HG03064 (cell line): Measurements from ENCODE around the gene WDHD1.
"Not testable (repeated sequence)": the region's sequence is repeated elsewhere in the genome, so short reads cannot be mapped to it uniquely, and the experiment has no call there.

ENCODE experiments used
- ATAC-seq: cut with Tn5 transposase; IDR thresholded peaks from one replicate; pipeline ENCODE4 v1.9.1; 2021; ENCODE audit warnings: low read depth; ENCODE audit not compliant: unreplicated experiment

Gene WDHD1, protein sequence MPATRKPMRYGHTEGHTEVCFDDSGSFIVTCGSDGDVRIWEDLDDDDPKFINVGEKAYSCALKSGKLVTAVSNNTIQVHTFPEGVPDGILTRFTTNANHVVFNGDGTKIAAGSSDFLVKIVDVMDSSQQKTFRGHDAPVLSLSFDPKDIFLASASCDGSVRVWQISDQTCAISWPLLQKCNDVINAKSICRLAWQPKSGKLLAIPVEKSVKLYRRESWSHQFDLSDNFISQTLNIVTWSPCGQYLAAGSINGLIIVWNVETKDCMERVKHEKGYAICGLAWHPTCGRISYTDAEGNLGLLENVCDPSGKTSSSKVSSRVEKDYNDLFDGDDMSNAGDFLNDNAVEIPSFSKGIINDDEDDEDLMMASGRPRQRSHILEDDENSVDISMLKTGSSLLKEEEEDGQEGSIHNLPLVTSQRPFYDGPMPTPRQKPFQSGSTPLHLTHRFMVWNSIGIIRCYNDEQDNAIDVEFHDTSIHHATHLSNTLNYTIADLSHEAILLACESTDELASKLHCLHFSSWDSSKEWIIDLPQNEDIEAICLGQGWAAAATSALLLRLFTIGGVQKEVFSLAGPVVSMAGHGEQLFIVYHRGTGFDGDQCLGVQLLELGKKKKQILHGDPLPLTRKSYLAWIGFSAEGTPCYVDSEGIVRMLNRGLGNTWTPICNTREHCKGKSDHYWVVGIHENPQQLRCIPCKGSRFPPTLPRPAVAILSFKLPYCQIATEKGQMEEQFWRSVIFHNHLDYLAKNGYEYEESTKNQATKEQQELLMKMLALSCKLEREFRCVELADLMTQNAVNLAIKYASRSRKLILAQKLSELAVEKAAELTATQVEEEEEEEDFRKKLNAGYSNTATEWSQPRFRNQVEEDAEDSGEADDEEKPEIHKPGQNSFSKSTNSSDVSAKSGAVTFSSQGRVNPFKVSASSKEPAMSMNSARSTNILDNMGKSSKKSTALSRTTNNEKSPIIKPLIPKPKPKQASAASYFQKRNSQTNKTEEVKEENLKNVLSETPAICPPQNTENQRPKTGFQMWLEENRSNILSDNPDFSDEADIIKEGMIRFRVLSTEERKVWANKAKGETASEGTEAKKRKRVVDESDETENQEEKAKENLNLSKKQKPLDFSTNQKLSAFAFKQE

GRCh38 chr14:55026793-55027561, at the start of gene WDHD1, which contains the start of gene SOCS4:
WDHD1 (minus strand) TSS chr14:55027099; CDS start chr14:55026787, 312 bp downstream.
SOCS4 (plus strand) TSS chr14:55027236; CDS start chr14:55043042, 15,806 bp downstream.
- peak; percentile 89 for ATAC-seq

DNA sequence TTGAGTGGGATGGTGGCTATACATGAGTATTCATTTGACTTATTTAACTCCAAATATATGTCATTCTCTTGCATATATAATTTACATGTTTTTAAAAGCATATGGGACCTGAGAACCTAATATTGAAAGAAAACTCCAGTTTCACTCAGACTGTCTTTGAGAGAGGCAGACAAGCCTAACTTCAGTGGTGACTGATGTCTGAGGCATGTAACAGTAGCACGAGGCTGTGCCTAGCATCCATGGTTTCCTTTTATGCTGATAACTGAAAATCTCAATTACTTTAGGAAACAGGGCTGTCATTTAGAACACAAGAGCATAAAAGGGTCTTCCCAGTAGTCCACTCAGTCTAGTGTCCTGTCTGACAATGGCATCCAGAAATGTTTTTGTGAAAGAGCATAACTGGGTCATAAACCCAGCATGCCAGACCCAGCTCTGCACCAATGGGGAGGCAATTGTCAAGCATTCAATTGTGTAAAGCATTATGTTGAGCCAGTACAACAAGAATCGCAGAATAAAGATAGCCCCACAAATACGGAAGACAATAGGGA, 48.8 kb upstream of the WDHD1 start:
- no peak for ATAC-seq

DNA sequence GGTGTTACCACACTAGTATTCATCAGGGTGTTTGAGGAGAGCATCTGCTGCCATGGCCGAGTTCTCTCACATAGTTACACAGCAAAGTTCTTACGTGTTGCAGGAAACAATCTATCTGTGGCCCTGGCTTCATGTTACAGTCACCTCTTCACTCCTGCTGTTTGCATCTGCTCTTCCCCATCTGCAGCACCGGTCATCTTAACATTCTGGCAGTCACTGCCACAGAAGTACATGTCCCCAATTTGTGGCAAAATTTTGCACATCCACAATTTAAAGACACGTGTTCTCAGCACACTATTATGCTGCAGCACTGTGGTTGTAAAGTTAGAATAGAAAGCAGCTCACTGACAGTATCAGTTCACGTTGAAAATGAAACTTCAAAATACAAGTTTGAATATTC, 47.8 kb upstream of the WDHD1 start:
- peak; percentile 34 for ATAC-seq

DNA sequence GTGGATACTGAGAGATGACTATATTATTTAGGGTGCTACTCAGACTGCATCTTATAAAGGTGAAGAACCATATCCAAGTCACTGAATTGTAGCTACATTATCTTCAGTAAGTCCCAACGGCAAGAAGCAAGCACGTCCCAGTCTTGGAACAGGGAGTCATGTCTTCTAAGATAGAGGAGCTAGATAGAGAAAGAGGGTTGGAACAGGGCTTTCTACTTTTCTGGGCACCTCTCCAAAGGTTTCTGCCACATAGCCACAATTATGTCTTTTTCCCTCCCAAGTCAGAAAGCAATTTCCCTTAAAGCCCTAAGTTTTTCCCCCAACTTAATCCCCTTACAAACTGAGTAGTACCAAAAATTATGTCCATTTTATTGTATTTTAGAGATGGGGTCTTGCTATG, 47.0 kb upstream of the WDHD1 start:
- ATAC-seq = no peak

DNA sequence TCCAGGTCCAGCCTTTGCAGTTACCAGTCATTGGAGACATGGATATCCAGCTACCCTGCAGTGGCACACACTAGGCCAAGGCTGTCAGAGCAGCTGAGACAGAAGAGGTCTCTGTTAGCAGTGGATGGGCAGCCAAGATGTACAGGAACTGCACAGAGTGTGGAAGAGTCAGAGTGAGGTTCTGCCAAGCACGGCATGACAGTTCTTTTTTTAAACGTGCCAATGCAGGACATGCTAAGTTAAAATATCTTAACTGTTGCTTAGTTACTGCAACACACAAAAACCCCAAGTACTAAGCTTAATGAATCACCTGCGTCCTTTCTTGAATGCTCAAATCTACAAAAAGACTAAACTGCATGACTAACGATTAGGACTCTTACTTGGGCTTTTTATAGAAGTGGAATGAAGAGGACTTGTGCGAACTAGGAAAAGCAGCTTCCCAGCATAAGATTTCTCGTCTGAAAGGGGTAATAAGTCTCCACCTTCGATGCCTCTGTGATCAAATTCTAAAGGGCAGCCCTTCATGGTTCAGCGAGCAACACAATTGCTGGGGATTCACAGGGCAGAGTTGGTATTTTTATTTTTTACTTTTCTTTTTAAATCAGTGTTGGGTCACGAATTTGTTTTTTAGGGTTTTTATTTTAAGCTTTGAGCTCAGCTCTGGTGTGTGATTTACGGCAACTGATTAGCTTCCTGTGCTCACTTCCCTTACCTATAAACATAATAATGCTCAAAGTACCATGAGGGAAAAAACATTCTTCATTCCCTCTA, 45.2 kb upstream of the WDHD1 start:
- peak; percentile 52 for ATAC-seq

DNA sequence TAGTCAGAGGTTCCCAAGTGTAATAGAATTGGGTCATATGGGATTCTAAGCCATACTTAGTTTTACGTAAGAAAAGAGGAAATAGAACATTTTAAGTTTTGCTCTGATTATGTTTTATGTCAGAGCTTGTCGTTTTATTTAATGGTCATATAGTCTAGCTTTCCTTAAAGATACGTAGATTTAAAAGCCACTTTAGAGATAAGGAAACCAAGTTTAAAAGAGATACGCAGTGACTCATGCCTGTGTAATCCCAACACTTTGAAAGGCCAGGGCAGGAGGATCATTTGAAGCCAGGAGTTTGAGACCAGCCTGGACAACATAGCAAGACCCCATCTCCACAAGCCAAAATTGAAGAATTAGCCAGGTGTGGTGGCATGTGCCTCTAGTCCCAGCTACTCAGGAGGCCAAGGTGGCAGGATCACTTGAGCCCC, 44.1 kb upstream of the WDHD1 start:
- ATAC-seq = no peak

GRCh38 chr14:55066223-55066622, 39.3 kb upstream of the WDHD1 start:
- no peak for ATAC-seq

- ATAC-seq = no peak
Measured at GRCh38 chr14:55065411-55065810, 38.5 kb upstream of the WDHD1 start.

GRCh38 chr14:55064896-55065295, 38.0 kb upstream of the WDHD1 start:
- not testable (repeated sequence) for ATAC-seq

GRCh38 chr14:55062517-55063351, 35.8 kb upstream of the WDHD1 start:
- no peak for ATAC-seq

- no peak for ATAC-seq
Measured at GRCh38 chr14:55059333-55059732, 32.4 kb upstream of the WDHD1 start.

GRCh38 chr14:55057919-55058318, 31.0 kb upstream of the WDHD1 start:
- ATAC-seq = no peak

DNA sequence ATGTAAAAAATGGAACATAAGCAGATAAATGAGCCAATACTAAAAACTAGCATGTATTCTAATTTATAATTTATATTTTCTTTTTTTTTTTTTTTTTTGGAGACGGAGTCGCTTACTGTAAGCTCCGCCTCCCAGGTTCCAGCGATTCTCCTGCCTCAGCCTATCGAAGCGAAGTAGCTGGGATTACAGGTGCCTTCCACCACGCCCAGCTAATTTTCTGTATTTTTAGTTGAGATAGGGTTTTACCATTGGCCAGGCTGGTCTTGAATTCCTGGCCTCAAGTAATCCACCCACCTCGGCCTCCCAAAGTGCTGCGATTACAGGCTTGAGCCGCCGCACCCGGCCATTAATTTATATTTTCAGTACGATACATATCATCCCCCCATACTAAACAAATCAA, 27.2 kb upstream of the WDHD1 start:
- ATAC-seq = no peak

- ATAC-seq = no peak
Measured at GRCh38 chr14:55053500-55053899, 26.6 kb upstream of the WDHD1 start.

DNA sequence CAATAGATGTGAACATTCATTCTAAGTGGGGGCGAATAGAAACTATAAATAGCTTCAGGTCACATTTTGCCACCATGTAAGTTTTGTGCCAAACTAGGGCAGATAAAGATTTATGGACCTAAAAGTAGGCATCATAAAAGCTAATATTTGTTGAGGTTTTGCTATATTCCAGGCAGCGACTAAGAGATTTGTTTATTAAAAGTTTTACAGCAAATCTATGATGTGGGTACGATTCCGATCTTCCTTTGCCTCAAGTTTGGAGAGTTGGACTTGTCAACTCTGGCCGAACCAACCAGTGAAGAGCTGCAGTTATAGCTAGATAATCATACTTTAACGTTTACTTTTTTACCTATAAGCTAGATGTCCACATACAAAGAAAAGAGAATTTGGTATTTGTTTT, 26.1 kb upstream of the WDHD1 start:
- ATAC-seq = no peak

GRCh38 chr14:55052269-55052930, 25.5 kb upstream of the WDHD1 start:
- ATAC-seq = peak; percentile 6

DNA sequence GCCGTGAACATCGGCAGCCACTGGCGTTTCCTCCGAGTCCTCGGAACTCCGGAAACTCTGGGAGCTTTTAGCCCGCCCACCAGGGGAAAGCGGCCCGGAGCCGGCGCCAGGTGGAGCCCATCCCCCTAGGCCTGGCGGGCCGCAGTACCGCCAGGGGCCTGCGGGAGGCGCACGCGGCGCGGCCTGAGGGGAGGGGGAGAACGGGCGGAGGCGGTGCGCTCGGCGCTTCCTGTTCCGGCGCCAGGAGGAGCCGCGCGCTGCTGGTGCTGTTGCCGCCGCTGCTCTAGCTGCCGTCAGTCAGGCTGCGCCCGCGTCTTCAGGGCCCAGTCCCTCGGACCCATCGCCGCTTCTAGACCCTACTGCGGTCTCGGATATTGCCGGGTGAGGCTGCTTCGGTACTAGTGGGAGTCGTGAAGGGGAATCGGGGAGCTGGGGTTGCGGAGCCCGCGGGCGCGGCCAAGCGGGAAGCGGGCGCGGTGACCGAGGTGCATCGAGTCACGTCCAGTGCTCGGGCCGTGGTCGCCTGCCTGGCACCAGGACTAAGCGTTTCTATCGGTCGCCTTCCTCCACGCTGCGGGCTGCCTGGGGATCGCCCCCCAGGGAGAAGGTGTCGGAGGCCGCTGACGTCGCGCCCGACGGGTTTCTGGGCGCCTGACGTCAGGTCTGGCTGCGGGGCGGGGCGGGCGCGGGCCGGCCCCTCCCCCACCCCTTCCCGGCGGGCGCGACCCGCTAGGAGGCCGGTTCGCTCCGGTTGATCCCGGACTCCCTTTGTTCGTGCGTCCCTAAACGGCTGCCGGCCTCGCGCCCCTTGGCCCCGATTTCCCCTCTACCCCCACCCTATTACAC, 24.7 kb upstream of the WDHD1 start, which contains the start of gene MAPK1IP1L:
Gene MAPK1IP1L (plus strand): TSS at position 225 of the 846 bp plus-strand sequence. CDS start 10,037 bp downstream, outside the sequence.
- peak; percentile 84 for ATAC-seq
